Skeletal muscle satellite cell (primary cell): ENCODE data around the gene COA5.
"Not testable (repeated sequence)": the region's sequence is repeated elsewhere in the genome, so short reads cannot be mapped to it uniquely, and the experiment has no call there.

Source experiments
- H3K27me3 ChIP-seq: 2 replicates; pipeline ENCODE4 v1.7.0; 2013; ENCODE audit warnings: low read length; ENCODE audit not compliant: control insufficient read depth, insufficient read depth
- H3K36me3 ChIP-seq: 2 replicates; pipeline ENCODE4 v1.7.0; 2013; ENCODE audit warnings: mild to moderate bottlenecking, control low read depth, low read length; ENCODE audit not compliant: insufficient read depth
- H3K4me1 ChIP-seq: 2 replicates; pipeline ENCODE4 v1.7.0; 2013; ENCODE audit warnings: low read length; ENCODE audit not compliant: control insufficient read depth, insufficient read depth
- H3K4me2 ChIP-seq: 2 replicates; pipeline ENCODE4 v1.7.0; 2013; ENCODE audit warnings: mild to moderate bottlenecking, low read length
- H3K4me3 ChIP-seq: 2 replicates; pipeline ENCODE4 v1.7.0; 2013; ENCODE audit warnings: low read length
- H3K9ac ChIP-seq: 2 replicates; pipeline ENCODE4 v1.7.0; 2013; ENCODE audit warnings: mild to moderate bottlenecking, low read depth, low read length, moderate library complexity
- H3K9me3 ChIP-seq: replicated peaks from 2 replicates; pipeline ENCODE4 v1.7.0; 2013; ENCODE audit warnings: mild to moderate bottlenecking, control low read depth, low read length

COA5 gene

DNA sequence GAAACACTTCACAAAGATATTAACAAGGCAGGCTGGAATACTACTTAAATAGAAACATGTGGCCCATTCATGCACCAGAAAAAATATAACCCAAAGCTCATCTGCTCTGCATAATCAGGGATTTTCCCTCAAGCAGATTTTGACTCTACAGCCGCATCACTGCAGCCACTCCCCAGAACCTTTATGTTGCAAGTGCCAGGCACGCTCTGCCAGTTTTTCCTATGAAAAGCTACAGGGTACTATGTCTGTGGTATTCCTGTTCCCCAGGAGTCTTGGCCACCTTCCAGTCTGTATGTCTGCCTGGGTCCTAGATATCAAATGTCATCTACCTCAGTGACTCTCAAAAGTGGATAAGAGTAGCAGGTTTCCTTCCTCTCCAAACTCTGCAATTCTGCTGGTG, 3.8 kb downstream of the COA5 start:
- no peaks in the 10 kb centered on the region for H3K9me3 ChIP-seq
- no peak overlapping the region for H3K9ac ChIP-seq
- no peak overlapping the region for H3K4me3 ChIP-seq
- H3K4me1 ChIP-seq, result peaks cover 20% of the 10 kb centered on the region
- H3K36me3 ChIP-seq, result peaks cover 20% of the 10 kb centered on the region
- no peaks in the 10 kb centered on the region for H3K27me3 ChIP-seq
- no peak overlapping the region for H3K4me2 ChIP-seq

DNA sequence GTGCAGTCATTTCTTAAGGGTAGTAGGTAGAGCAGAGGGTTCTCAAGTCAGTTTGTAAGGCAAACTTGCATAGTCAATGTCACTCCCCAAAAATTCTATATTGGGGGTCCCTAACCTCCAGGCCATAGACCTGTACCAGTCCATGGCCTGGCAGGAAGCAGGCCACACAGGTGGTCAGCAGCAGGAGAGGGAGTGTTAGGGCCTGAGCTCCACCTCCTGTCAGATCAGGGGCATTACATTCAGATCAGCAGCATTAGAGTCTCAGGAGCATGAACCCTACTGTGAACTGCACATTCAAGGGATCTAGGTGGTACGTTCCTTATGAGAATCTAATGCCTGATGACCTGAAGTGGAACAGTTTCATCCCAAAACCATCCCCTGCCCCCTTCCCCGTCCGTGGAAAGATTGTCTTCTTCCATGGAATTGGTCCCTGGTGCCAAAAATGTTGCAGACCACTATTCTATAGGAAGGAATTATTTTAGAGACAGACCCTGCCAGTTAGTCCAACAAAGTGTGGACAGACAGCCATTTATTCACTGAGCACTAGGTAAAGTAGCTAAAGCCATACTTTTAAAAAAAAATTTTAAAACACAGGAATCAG, 6.7 kb downstream of the COA5 start:
- peaks cover 26% of the 10 kb centered on the region for H3K36me3 ChIP-seq
- H3K27me3 ChIP-seq, result no peaks in the 10 kb centered on the region

DNA sequence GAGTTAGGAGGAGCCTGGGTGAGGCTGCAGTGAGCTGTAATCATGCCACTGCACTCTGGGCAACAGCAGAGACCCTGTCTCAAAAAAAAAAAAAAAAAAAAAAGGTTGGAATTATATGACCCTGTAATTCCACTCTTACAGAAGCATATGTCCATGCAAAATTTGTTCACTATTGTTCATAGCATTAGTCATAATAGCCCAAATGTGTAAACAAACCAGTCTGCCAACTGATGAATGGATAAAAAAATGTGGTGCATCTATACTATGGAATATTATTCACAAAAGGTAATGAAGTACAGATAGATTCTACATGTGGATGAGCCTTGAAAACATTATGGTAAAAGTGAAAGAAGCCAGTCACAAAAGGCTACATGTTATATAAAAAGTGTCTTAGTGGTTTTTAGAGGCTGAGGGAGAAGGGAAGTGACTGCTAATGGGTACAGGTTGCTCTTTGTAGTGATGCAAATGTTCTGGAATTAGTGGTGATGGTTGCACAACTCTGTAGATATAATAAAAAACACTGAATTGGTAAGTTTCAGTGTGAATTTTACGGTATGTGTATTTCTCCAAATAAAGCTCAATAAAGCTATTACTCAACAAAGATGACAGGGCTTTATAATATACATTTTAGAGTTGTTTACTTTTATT, 9.4 kb downstream of the COA5 start:
- Histone ChIP-seq H3K4me1 (peaks cover 17% of the 10 kb centered on the region), H3K36me3 (peaks cover 26% of the 10 kb centered on the region), H3K4me3 (no peak overlapping the region), H3K4me2 (no peak overlapping the region), H3K9ac (no peak overlapping the region), H3K9me3 (no peaks in the 10 kb centered on the region), H3K27me3 (no peaks in the 10 kb centered on the region)

More for the DNA sequence above, 6.7 kb downstream of the COA5 start:
- Histone ChIP-seq H3K4me3 (no peak overlapping the region), H3K9me3 (no peaks in the 10 kb centered on the region), H3K4me1 (peaks cover 20% of the 10 kb centered on the region), H3K4me2 (no peak overlapping the region), H3K9ac (no peak overlapping the region)

DNA sequence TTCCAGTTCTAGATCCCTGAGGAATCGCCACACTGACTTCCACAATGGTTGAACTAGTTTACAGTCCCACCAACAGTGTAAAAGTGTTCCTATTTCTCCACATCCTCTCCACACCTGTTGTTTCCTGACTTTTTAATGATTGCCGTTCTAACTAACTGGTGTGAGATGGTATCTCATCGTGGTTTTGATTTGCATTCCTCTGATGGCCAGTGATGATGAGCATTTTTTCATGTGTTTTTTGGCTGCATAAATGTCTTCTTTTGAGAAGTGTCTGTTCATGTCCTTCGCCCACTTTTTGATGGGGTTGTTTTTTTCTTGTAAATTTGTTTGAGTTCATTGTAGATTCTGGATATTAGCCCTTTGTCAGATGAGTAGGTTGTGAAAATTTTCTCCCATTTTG, 13.6 kb downstream of the COA5 start:
- not testable (repeated sequence) for H3K9ac ChIP-seq, H3K4me2 ChIP-seq, H3K9me3 ChIP-seq, H3K27me3 ChIP-seq, H3K4me3 ChIP-seq
- H3K36me3 ChIP-seq, result peaks cover 11% of the 10 kb centered on the region
- peaks cover 14% of the 10 kb centered on the region for H3K4me1 ChIP-seq

DNA sequence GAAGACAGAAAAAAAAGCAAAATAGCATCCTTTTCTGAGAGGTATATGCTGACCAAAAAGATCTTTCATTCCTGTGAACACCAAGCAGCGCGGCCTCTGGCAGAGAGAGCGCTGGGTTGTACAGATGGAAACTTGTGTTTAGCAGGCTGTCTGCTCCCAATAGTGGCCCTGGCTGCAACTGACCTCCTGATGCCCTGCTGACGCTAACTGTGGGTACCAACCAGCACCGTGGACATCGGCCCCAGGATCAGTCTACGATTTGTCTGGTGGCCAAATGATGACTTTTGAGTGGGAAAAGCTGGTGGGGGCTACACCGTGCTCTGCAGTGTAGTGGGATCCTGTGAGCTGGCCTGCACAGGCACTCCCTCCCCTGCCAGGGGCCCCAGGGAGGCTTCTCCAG, 15.7 kb downstream of the COA5 start:
- Histone ChIP-seq H3K4me3 (no peak overlapping the region), H3K4me1 (no peaks in the 10 kb centered on the region), H3K4me2 (no peak overlapping the region), H3K9ac (no peak overlapping the region), H3K9me3 (no peaks in the 10 kb centered on the region), H3K27me3 (no peaks in the 10 kb centered on the region), H3K36me3 (peaks cover 12% of the 10 kb centered on the region)

DNA sequence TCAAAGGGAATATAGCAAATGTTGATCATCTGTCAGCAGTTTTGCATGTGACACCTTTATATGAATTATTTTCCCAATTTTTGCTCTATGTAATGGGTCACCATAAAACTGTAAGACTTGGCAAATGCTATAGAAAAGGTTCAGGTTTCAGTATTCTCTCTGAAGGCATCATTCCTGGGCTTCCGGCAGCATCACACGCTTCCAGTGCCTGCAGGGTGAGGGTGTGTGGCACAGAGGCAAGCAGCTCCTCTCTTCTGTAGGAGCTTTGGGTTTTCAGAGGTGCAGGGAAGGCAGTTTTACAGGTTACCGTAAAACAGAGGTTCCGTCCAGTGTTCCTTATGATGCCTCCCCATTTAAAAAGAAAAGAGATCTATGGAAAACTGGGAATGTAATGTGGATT, 18.8 kb downstream of the COA5 start:
- H3K36me3 ChIP-seq, result peaks cover 8% of the 10 kb centered on the region
- no peaks in the 10 kb centered on the region for H3K4me1 ChIP-seq
- no peaks in the 10 kb centered on the region for H3K27me3 ChIP-seq
- H3K4me2 ChIP-seq, result no peak overlapping the region
- H3K9me3 ChIP-seq, result no peaks in the 10 kb centered on the region
- no peak overlapping the region for H3K4me3 ChIP-seq
- no peak overlapping the region for H3K9ac ChIP-seq

DNA sequence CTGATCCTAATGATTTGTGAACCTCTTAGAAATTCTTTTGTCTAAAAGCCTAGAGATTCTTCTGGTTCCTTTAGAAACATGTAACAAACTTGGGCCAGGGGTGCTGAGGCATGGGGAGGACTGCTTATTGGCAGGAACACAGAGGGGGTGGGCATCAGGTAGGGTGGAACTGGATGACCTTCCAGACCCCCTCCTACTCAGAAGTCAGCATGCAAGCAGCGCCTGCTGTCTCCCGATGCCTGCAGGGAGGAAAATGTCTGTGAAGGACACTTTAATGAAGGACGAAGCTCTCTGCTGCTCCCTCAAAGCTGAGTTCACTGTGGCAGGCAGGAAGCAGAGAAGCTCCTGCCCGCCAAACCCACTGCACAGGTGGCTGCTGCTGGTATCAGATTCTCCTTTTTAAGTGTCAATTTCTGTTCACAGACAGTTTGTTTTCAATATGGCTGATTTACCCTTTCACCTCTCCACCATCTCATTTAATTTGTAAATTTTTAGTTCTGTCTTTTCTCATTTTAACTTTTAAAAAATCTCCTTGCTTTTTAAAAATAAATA, 19.4 kb downstream of the COA5 start:
- Histone ChIP-seq H3K4me2 (no peak overlapping the region), H3K9ac (no peak overlapping the region), H3K9me3 (no peaks in the 10 kb centered on the region), H3K4me1 (no peaks in the 10 kb centered on the region), H3K27me3 (no peaks in the 10 kb centered on the region), H3K4me3 (no peak overlapping the region), H3K36me3 (peaks cover 8% of the 10 kb centered on the region)

DNA sequence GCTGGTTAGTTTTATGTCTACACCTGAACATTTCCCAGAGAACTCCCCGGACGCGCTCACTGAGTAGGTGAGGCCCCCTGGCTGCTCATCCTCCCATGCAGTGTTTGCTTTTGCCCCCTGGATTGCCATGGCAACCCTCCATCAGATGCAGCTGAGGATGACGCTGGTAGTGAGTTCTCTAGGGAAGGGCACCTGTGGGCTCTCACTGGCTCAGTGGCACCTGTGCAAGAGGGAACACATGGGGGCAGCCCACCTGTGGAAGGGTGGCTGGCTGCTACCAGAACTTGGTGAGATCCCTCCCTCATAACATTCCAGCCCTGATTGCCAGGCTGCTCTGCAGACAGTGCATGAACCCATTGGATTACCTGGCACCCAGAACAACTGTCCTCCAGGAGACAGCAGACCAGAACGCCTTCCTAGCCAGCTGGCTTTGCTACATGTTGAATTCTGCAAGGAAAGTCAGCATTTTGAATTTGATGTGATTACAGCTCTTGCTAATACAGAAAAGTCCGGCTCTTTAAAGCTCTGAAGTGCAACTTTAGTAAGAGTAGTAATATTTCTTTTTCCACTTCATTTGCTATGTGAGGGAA, 21.7 kb downstream of the COA5 start:
- peaks cover 22% of the 10 kb centered on the region for H3K36me3 ChIP-seq

DNA sequence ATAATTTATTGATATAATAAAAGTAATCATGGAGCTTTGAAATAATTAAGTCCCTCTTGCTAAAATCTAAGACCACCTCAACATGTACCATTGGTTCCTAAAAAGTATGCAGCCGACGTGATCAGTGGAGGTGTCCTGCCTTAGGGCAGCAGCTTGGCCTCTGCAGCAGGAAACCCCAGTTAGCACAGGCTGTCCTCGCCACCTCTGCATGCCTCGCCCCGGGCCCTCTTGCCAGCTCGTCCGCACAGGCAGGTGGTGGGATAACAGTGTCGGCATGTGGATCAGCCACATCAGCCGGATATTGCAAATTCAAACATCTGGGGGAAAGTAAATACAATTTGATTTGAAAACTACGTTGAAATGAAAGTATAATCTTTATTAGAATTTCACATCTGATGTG, 22.9 kb downstream of the COA5 start:
- Histone ChIP-seq H3K9me3 (no peaks in the 10 kb centered on the region), H3K9ac (no peak overlapping the region), H3K36me3 (peaks cover 20% of the 10 kb centered on the region), H3K27me3 (no peaks in the 10 kb centered on the region), H3K4me1 (no peaks in the 10 kb centered on the region), H3K4me2 (no peak overlapping the region), H3K4me3 (no peak overlapping the region)

More for the DNA sequence above, 21.7 kb downstream of the COA5 start:
- Histone ChIP-seq H3K9me3 (no peaks in the 10 kb centered on the region), H3K4me2 (no peak overlapping the region), H3K4me3 (no peak overlapping the region), H3K4me1 (no peaks in the 10 kb centered on the region), H3K9ac (no peak overlapping the region), H3K27me3 (no peaks in the 10 kb centered on the region)

DNA sequence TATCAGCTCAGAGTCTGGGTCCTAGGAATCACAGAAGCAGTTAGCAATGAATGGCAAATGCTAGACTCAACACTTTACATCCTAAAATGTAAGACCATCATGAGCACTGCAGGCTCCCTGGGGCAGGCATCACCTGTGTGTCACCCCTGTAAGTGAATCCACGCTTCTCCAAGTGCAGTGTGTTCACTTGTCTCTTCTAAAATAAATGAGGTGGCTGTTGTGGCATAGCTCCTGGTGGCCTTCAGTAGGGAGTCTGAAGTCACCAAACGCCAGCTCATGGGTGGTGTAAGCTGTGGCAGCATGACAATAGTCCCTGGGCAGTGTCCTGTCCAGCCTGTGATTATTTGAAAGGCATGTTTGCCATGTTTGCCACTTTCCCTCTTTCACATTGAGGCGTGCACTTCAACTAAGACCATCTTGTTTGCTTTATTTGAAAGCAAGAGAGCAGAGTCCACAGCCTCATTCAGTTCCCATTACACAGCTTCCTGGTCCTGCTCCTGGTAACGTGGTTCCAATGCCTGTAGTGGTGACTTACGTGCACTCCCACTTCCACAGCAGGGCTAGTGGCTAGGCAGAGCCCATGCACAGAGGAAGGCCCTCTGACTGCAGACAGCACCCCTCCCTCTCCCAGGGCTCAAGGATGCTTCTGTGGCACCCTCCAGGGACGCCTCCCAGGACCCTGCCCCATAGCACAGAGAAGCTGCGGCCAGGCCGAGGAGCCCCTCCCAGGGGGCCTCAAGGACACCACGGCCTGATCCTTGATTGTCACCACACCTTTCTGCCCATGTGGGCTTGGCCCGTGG, 24.3 kb downstream of the COA5 start:
- H3K9ac ChIP-seq, result no peak overlapping the region
- H3K9me3 ChIP-seq, result no peaks in the 10 kb centered on the region
- H3K4me2 ChIP-seq, result no peak overlapping the region
- no peaks in the 10 kb centered on the region for H3K27me3 ChIP-seq
- no peaks in the 10 kb centered on the region for H3K4me1 ChIP-seq
- peaks cover 16% of the 10 kb centered on the region for H3K36me3 ChIP-seq
- no peak overlapping the region for H3K4me3 ChIP-seq

DNA sequence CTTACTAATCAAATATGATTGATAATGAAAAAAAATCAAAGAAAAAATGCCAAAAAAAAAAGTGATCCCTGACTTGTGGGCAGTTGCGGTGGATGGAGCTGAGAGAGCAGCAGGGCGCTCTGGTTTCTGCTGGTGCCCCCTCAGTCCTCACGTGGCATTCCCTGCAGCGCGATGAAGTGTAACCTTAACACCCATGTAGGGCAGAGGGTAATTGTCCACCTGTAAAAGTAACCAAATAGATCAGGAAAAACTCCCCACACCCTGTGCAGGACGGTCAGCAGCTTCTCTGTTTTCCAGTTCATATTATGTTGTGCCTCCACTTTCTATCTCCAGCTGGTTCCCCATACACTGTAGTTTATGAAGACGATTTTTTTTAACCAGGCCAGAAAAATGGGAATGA, 25.0 kb downstream of the COA5 start:
- H3K36me3 ChIP-seq, result peaks cover 14% of the 10 kb centered on the region
- no peak overlapping the region for H3K4me2 ChIP-seq

More for the DNA sequence above, 25.0 kb downstream of the COA5 start:
- Histone ChIP-seq H3K9me3 (no peaks in the 10 kb centered on the region), H3K27me3 (no peaks in the 10 kb centered on the region), H3K4me3 (no peak overlapping the region), H3K4me1 (no peaks in the 10 kb centered on the region), H3K9ac (no peak overlapping the region)
